K562 (cell line): ENCODE measurements around the gene MSRB3. TPM values are rescaled to one million over a fixed set of nuclear protein-coding genes. Genes with fewer than 3 reads are reported as not detected.
A peak's percentile ranks its signal among the peaks of the same experiment; 100 is the strongest.

Experiments
- ATF6 ChIP-seq: sonication (generic); formaldehyde crosslinking; IDR thresholded peaks from 2 replicates; pipeline ENCODE4 v1.4.0; 2020; ENCODE audit warnings: mild to moderate bottlenecking, missing genetic modification reagents
- DPF2 ChIP-seq: fragments of 450-650 bp; IDR thresholded peaks from 2 replicates; pipeline ENCODE4 v1.6.1; 2016
- EHMT2 ChIP-seq: fragments of 450-650 bp; IDR thresholded peaks from 2 replicates; pipeline ENCODE4 v1.6.1; 2018; ENCODE audit warnings: antibody characterized with exemption
- HCFC1 ChIP-seq: IDR thresholded peaks from 2 replicates; pipeline ENCODE4 v1.6.1; 2012; ENCODE audit warnings: low read depth, low read length, improper control_type of control experiment
- JUN ChIP-seq, 2 experiments: sonication (generic) in 1 of 2; formaldehyde crosslinking in 1 of 2; IDR thresholded peaks; 2 replicates each; pipeline versions ENCODE4 v1.6.1 to v1.8.0; 2012 to 2022; ENCODE audit warnings: borderline replicate concordance in 2 of 2, mild to moderate bottlenecking in 2 of 2, improper control_type of control experiment in 1 of 2, low read depth in 1 of 2, low read length in 1 of 2, missing genetic modification reagents in 1 of 2
- KAT2B ChIP-seq: IDR thresholded peaks from one replicate; pipeline ENCODE4 v1.6.1; 2012; ENCODE audit warnings: low read depth, mild to moderate bottlenecking, control low read depth, inconsistent platforms, low read length, moderate library complexity
- KDM2B ChIP-seq: fragments of 250-450 bp; sonication (Bioruptor Pico); IDR thresholded peaks from 2 replicates; pipeline ENCODE4 v1.8.0; 2021; ENCODE audit warnings: mild to moderate bottlenecking, moderate library complexity
- MYC ChIP-seq, 2 experiments: fragments of 250-450 bp in 1 of 2; sonication (Bioruptor Pico) in 1 of 2; IDR thresholded peaks; 2 replicates each; pipeline versions ENCODE4 v1.5.1 to v1.6.1; 2012 to 2021; ENCODE audit warnings: low read depth in 2 of 2, borderline replicate concordance in 1 of 2, improper control_type of control experiment in 1 of 2, low read length in 1 of 2, mild to moderate bottlenecking in 1 of 2, moderate library complexity in 1 of 2
- NFIC ChIP-seq: fragments of 450-650 bp; IDR thresholded peaks from 2 replicates; pipeline ENCODE4 v1.6.1; 2017; ENCODE audit warnings: mild to moderate bottlenecking, inconsistent platforms
- POLR2A ChIP-seq: fragments of 450-650 bp; conservative IDR thresholded peaks from 2 replicates; pipeline ENCODE4 v1.6.1; 2016
- SMARCE1 ChIP-seq: fragments of 450-650 bp; IDR thresholded peaks from 2 replicates; pipeline ENCODE4 v1.7.1; 2016; ENCODE audit warnings: mild to moderate bottlenecking
- ZNF263 ChIP-seq: sonication (generic); formaldehyde crosslinking; IDR thresholded peaks from 2 replicates; pipeline ENCODE4 v1.8.0; 2022; ENCODE audit warnings: mild to moderate bottlenecking, missing genetic modification reagents, borderline replicate concordance
- polyA plus RNA-seq, 8 experiments: library from polyadenylated mRNA; depleted of rRNA in 4 of 8; stranded (reverse) in 5 of 8; unstranded in 3 of 8; fragments of >200 nt; fragmentation: Nextera tagmentation in 2 of 8; fragmentation: Illumina TruSeq in 1 of 8; extraction: Ambion mirVana in 2 of 8; extraction: Trizol in 1 of 8; gene quantifications; 2 replicates each; pipeline versions ENCODE4 v1.2.1 to v1.2.3, GENCODE V29; 2011 to 2014; ENCODE audit warnings: inconsistent platforms in 1 of 8, missing spikeins in 1 of 8
- total RNA-seq, 7 experiments: library from RNA; depleted of rRNA in 6 of 7; stranded (reverse); fragments of >200 nt in 6 of 7; fragmentation: Illumina TruSeq in 2 of 7; extraction: Trizol in 2 of 7; gene quantifications; 2 replicates each; pipeline versions ENCODE4 v1.2.1 to v1.2.3, GENCODE V29; 2011 to 2021; ENCODE audit warnings: low replicate concordance in 1 of 7

The MSRB3 gene
- total and polyA plus RNA-seq, 9 of the 15 experiments (the other 6 are each of a cell fraction or from before 2014, with no cell fraction given) = 0.04 TPM; not detected in 8

GRCh38 chr12:65248656-65249633, 29.5 kb upstream of the MSRB3 start (continued):
- no peak for TF ChIP-seq KAT2B
- 0 out of 2 replicates have a peak, but pooled peaks have one; percentile 43 for TF ChIP-seq JUN (IDR thresholded peaks at IDR 0.05; ENCODE audit: borderline replicate concordance, low read depth, low read length)
- no peak for TF ChIP-seq JUN (CRISPR knock-in tag; IDR thresholded peaks at IDR 0.05; ENCODE audit: borderline replicate concordance)
- 0 out of 2 replicates have a peak, but pooled peaks have one; percentile 20 for TF ChIP-seq DPF2
- TF ChIP-seq ATF6 (CRISPR knock-in tag) = no peak
- no peak for TF ChIP-seq EHMT2
- TF ChIP-seq KDM2B (CRISPR knock-in tag) = no peak
- TF ChIP-seq HCFC1 = no peak
- TF ChIP-seq MYC (IDR thresholded peaks at IDR 0.05; ENCODE audit: low read depth, low read length) = no peak
- no peak for TF ChIP-seq MYC (CRISPR knock-in tag; IDR thresholded peaks at IDR 0.05; ENCODE audit: borderline replicate concordance, low read depth)
- TF ChIP-seq NFIC = 0 out of 2 replicates have a peak, but pooled peaks have one; percentile 15
- TF ChIP-seq POLR2A = 0 out of 2 replicates have a peak, but pooled peaks have one; percentile 29
- peak; percentile 50; the same call in 1 of the 2 replicates for TF ChIP-seq SMARCE1
- TF ChIP-seq ZNF263 (CRISPR knock-in tag) = no peak
